GM12875 (cell line): Measurements from ENCODE around the gene EHBP1.
"Not testable (repeated sequence)": the region's sequence is repeated elsewhere in the genome, so short reads cannot be mapped to it uniquely, and the experiment has no call there.

Source experiments
- H3K4me3 ChIP-seq: one replicate; pipeline ENCODE4 v1.5.1; 2011; ENCODE audit warnings: low read depth, low read length, control low read depth
- CTCF ChIP-seq: IDR thresholded peaks from 2 replicates; pipeline ENCODE4 v1.5.1; 2011; ENCODE audit warnings: low read depth, mild to moderate bottlenecking, control low read depth, inconsistent platforms, low read length, moderate library complexity, borderline replicate concordance; ENCODE audit not compliant: insufficient read depth

The EHBP1 gene

GRCh38 chr2:62704654-62705006, 883 bp upstream of the EHBP1 start:
- TF ChIP-seq CTCF: no peak

GRCh38 chr2:62705859-62706720, 577 bp downstream of the EHBP1 start:
- TF ChIP-seq CTCF: peak; percentile 63; the same call in 1 of the 2 replicates
- H3K4me3 ChIP-seq: peak overlapping the region; percentile 85

More at GRCh38 chr2:62704654-62705006, 883 bp upstream of the EHBP1 start:
- peak overlapping the region; percentile 49 for H3K4me3 ChIP-seq

- peak overlapping the region; percentile 85 for H3K4me3 ChIP-seq
- no peak for TF ChIP-seq CTCF
These were observed 1.4 kb downstream of the EHBP1 start for GRCh38 chr2:62706721-62707521.

GRCh38 chr2:62708751-62709150, 3.2 kb downstream of the EHBP1 start:
- H3K4me3 ChIP-seq: no peak overlapping the region
- no peak for TF ChIP-seq CTCF

GRCh38 chr2:62711832-62712494, 6.5 kb downstream of the EHBP1 start:
- TF ChIP-seq CTCF: no peak
- H3K4me3 ChIP-seq: no peak overlapping the region

- not testable (repeated sequence) for H3K4me3 ChIP-seq
These were observed 7.7 kb downstream of the EHBP1 start for GRCh38 chr2:62713196-62713595.

GRCh38 chr2:62713837-62714236, 8.3 kb downstream of the EHBP1 start:
- no peak overlapping the region for H3K4me3 ChIP-seq
- TF ChIP-seq CTCF: no peak
